Lower lobe of right lung (tissue), 2 donors: ENCODE measurements around the gene EMP3. TPM values are rescaled to one million over a fixed set of nuclear protein-coding genes. Genes with fewer than 3 reads are reported as not detected.
A peak's percentile ranks its signal among the peaks of the same experiment; 100 is the strongest.

Experiments
- ATAC-seq, 2 donors: fragments of 200-7000 bp; cut with Tn5 transposase; one replicate each; pipeline ENCODE4 v1.9.1; 2020 to 2022; ENCODE audit warnings: mild to moderate bottlenecking in 2 of 2, moderate library complexity in 2 of 2
- DNase-seq: peaks from one replicate; pipeline ENCODE4 v3.0.0-alpha.2; 2020
- H3K27ac ChIP-seq: fragments of 200-600 bp; one replicate; pipeline ENCODE4 v1.8.0; 2022
- H3K27me3 ChIP-seq: fragments of 200-600 bp; one replicate; pipeline ENCODE4 v1.8.0; 2022; ENCODE audit warnings: low read depth
- H3K36me3 ChIP-seq: fragments of 200-600 bp; one replicate; pipeline ENCODE4 v1.8.0; 2022; ENCODE audit warnings: mild to moderate bottlenecking
- H3K4me1 ChIP-seq: fragments of 200-600 bp; one replicate; pipeline ENCODE4 v1.8.0; 2022
- H3K4me3 ChIP-seq: fragments of 200-600 bp; one replicate; pipeline ENCODE4 v1.8.0; 2022; ENCODE audit warnings: mild to moderate bottlenecking
- H3K9me3 ChIP-seq: fragments of 200-600 bp; one replicate; pipeline ENCODE4 v1.8.0; 2022
- intact Hi-C: fragments of 100-400 bp; cut with DNase I; formaldehyde crosslinking; loops from one replicate; pipeline ENCODE4 v1.11.0; 2022
- long read RNA-seq: library from polyadenylated mRNA; unstranded; transcript quantifications from one replicate; pipeline ENCODE4 v2.0.0, GENCODE V29; 2021
- total RNA-seq: library from RNA; stranded (reverse); fragmentation: NEBNext Ultra II Directional; extraction: Animal tissue kit (Norgen Biotek cat#: 25700); gene quantifications from one replicate; pipeline ENCODE4 v1.2.1, GENCODE V29; 2021
- TF ChIP-seq, protein P1 (sequence below): fragments of 200-600 bp; IDR thresholded peaks from one replicate; pipeline ENCODE4 v1.8.0; 2022; ENCODE audit warnings: antibody characterized with exemption, mild to moderate bottlenecking
- donor health status: DM: no; HTN: yes; CAD: no; lungs with severe emphysema.

The EMP3 gene, protein sequence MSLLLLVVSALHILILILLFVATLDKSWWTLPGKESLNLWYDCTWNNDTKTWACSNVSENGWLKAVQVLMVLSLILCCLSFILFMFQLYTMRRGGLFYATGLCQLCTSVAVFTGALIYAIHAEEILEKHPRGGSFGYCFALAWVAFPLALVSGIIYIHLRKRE
- total RNA-seq = 123 TPM
- long read RNA-seq, transcript EMP3-201 (5 exons, 876 nt) = major isoform, 147 of 155 reads
- long read RNA-seq, partial matches to known transcripts = 1 of 155 reads
- long read RNA-seq, other reads (novel, unspliced or antisense) = 4 of 155 reads

DNA sequence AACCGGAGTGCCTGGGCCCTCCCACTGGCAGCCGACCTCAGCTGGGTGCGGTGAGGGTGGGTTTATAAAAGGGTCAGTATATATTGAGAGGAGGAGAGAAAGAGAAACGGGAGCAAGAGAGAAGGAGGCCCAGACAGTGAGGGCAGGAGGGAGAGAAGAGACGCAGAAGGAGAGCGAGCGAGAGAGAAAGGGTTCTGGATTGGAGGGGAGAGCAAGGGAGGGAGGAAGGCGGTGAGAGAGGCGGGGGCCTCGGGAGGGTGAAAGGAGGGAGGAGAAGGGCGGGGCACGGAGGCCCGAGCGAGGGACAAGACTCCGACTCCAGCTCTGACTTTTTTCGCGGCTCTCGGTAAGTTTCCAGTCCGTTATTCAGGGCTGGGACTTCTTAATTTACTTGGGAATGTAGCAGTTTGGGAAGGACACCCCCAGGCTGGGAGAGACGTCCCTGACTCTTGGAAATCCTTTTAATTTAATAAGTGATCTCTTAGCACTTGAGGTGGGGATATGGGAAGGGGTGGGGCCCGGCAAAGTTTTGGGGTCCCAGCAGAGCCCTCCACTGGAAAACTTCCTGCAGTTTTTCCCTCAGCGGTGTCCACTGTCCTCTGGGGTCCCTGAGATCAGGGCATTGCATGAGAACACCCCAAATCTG lies at the start of gene EMP3:
Gene EMP3, plus strand, starts transcription at position 288 of the 646 bp plus-strand sequence. CDS start 1,293 bp downstream, outside the sequence.
- no peaks in the 10 kb centered on the region for H3K9me3 ChIP-seq
- peaks cover 79% of the 10 kb centered on the region for H3K4me1 ChIP-seq
- ATAC-seq (peak; percentile 20 to 22), DNase-seq (peak; percentile 81)
- intact Hi-C loops = no loop called here
- TF ChIP-seq, protein P1, sequence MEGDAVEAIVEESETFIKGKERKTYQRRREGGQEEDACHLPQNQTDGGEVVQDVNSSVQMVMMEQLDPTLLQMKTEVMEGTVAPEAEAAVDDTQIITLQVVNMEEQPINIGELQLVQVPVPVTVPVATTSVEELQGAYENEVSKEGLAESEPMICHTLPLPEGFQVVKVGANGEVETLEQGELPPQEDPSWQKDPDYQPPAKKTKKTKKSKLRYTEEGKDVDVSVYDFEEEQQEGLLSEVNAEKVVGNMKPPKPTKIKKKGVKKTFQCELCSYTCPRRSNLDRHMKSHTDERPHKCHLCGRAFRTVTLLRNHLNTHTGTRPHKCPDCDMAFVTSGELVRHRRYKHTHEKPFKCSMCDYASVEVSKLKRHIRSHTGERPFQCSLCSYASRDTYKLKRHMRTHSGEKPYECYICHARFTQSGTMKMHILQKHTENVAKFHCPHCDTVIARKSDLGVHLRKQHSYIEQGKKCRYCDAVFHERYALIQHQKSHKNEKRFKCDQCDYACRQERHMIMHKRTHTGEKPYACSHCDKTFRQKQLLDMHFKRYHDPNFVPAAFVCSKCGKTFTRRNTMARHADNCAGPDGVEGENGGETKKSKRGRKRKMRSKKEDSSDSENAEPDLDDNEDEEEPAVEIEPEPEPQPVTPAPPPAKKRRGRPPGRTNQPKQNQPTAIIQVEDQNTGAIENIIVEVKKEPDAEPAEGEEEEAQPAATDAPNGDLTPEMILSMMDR = no peak
- H3K27me3 ChIP-seq = no peaks in the 10 kb centered on the region
- H3K36me3 ChIP-seq = peaks cover 13% of the 10 kb centered on the region
- H3K4me3 ChIP-seq = peak within 1 kb of the TSS; percentile 62
- H3K27ac ChIP-seq = peak within 1 kb of the TSS; percentile 87

DNA sequence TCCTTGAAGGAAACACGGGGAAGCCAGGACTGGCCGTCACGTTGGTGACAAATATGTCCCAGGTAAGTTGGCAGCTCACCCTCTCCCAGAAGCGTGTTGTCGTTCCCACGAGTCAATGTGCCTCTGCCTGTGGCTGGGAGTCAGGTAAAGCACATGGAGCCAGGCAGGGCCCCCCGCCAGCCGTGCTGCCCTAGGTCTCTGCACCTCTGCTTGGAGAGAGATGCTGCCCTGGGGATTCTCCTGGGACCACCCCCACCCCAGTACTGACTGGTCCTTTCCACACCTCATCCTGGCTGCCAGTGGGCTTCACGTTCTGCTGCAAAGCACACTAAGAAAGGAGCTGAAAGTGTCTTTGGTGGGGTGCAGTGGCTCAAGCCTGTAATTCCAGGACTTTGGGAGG lies 45.6 kb upstream of the EMP3 start:
- H3K36me3 ChIP-seq = peaks cover 4% of the 10 kb centered on the region
- H3K9me3 ChIP-seq = peaks cover 8% of the 10 kb centered on the region
- TF ChIP-seq, protein P1 = no peak
- H3K27ac ChIP-seq = no peak overlapping the region
- ATAC-seq = no peak
- H3K4me1 ChIP-seq = no peaks in the 10 kb centered on the region
- intact Hi-C loops = no loop called here
- no peak overlapping the region for H3K4me3 ChIP-seq
- no peaks in the 10 kb centered on the region for H3K27me3 ChIP-seq
- no peak for DNase-seq

DNA sequence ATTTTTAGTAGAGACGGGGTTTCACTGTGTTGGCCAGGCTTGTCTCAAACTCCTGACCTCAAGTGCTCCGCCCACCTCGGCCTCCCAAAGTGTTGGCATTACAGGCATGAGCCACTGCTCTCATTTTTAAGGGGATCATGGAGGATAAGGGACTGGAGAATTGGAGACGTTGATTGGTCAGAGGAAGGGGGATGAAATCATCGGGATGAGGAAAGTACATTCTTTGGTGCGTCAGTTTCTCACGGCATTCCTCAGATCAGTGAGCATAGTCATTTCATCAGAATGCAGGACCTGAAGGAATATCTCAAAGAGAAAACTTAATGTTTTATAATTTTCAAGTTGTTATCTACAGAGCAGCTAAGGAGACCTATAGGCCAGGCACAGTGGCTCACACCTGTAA lies 41.4 kb upstream of the EMP3 start:
- Histone ChIP-seq H3K9me3 (peaks cover 19% of the 10 kb centered on the region), H3K4me3 (no peak overlapping the region), H3K27me3 (no peaks in the 10 kb centered on the region), H3K4me1 (no peaks in the 10 kb centered on the region), H3K36me3 (peaks cover 4% of the 10 kb centered on the region), H3K27ac (no peak overlapping the region)
- DNase-seq (no peak), ATAC-seq (no peak)
- intact Hi-C loops = no loop called here
- TF ChIP-seq, protein P1 = no peak

DNA sequence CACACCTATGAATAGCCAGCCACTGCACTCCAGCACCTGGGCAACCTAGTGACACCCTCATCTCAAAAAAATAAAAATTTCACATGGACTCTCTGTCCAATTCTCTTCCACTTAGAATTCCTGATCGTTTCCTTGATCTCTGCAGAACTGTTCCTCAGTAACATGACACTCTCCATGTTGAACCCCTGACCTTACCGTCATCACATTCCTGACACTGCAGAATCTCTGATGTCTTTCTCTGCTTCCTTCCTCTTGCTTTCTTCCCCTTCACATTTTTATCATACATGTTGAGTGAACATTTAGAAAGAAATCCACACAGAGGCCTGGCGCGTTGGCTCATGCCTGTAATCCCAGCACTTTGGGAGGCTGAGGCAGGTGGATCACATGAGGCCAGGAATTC lies 40.5 kb upstream of the EMP3 start:
- intact Hi-C loops = no loop called here
- TF ChIP-seq, protein P1 = no peak
- H3K4me1 ChIP-seq = no peaks in the 10 kb centered on the region
- H3K36me3 ChIP-seq = peaks cover 4% of the 10 kb centered on the region
- ATAC-seq (no peak), DNase-seq (no peak)
- no peaks in the 10 kb centered on the region for H3K27me3 ChIP-seq
- no peak overlapping the region for H3K27ac ChIP-seq
- no peak overlapping the region for H3K4me3 ChIP-seq
- H3K9me3 ChIP-seq = peaks cover 19% of the 10 kb centered on the region

DNA sequence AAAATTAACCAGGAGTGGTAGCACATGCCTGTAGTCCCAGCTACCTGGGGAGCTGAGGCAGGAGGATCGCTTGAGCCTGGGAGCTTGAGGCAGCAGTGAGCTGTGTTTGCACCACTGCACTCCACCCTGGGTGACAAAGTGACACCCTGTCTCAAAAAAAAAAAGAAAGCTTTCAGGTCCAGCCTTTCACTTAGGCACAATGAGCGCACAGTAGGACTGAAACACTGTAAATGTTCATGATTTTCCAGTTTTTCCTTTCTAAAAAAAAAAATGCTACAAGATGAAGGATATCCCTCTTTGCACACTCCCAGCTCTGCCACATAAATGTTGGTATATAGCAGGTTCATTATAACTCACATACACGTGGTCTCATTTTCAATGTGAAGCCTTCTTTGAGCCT lies 37.6 kb upstream of the EMP3 start:
- Histone ChIP-seq H3K9me3 (peaks cover 19% of the 10 kb centered on the region), H3K4me1 (peaks cover 9% of the 10 kb centered on the region), H3K27me3 (no peaks in the 10 kb centered on the region), H3K36me3 (peaks cover under 1% of the 10 kb centered on the region), H3K4me3 (no peak overlapping the region), H3K27ac (no peak overlapping the region)
- no peak for ATAC-seq
- no peak for DNase-seq
- TF ChIP-seq, protein P1 = no peak
- intact Hi-C loops = no loop called here
